ENCODE measurements around the gene SLC6A8. TPM values are rescaled to one million over a fixed set of nuclear protein-coding genes. Genes with fewer than 3 reads are reported as not detected.

The SLC6A8 gene
- total RNA-seq, 2 experiments from 2014 or later, result 0.42 to 0.71 TPM

DNA sequence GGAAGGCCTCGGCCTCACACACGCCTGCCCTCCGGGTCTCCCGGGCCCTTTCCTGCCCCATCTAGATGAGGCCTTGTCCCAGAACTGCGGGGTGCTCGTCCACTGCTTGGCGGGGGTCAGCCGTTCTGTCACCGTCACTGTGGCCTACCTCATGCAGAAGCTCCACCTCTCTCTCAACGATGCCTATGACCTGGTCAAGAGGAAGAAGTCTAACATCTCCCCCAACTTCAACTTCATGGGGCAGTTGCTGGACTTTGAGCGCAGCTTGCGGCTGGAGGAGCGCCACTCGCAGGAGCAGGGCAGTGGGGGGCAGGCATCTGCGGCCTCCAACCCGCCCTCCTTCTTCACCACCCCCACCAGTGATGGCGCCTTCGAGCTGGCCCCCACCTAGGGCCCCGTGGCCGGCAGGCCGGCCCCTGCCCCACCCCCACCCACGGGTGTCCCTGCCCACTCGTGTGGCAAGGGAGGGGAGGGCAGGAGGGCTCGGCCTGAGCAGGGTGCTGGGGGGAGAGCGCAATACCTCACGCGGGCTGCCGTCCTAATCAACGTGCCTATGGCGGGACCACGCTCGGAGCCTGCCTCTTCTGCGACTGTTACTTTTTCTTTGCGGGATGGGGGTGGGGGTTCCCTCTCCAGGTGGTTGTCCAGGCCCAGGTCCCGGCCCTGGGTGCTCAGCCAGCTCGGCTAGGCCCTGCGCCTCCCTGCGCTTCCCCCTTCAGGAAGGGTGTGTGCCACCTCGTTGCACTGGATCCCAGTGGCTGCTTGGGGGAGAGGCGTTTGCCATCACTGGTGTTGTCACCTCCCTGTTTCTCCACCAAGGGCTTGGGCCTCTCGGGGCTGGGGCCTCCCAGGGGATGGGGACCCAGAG, 37.6 kb upstream of the SLC6A8 start:
- Mint-ChIP-seq H3K4me3 (no peak overlapping the region), H3K4me1 (ENCODE audit: low read depth) (no peaks in the 10 kb centered on the region), H3K27me3 (peaks cover 16% of the 10 kb centered on the region), H3K36me3 (ENCODE audit: low read depth) (no peaks in the 10 kb centered on the region), H3K27ac (no peak overlapping the region), H3K9me3 (no peaks in the 10 kb centered on the region)
- ChIA-PET CTCF (interaction anchor here (1.0 to 1.2 kb wide), 4 partner anchors 19 to 110 kb away, joined by 3 to 7 read pairs (median 4); no protein-coding TSS in a partner anchor), POLR2A (no interaction called here)
- peaks cover 0 to 10% of the 10 kb centered on the region in 2 experiments for H3K9me3 ChIP-seq (ENCODE audit: control insufficient read depth in 1 of 2, insufficient read depth in 1 of 2, low read length in 2 of 2)
- H3K27me3 ChIP-seq (ENCODE audit: control insufficient read depth in 1 of 2, insufficient read depth in 2 of 2, low read length in 2 of 2), result peaks cover 22% of the 10 kb centered on the region in 2 experiments
- no peak overlapping the region for H3K4me3 ChIP-seq (ENCODE audit: low read length)
- DNase-seq (no peak), ATAC-seq (ENCODE audit: poor library complexity) (no peak)
- H3K4me1 ChIP-seq (ENCODE audit: insufficient read depth, low read length), result peaks cover 11% of the 10 kb centered on the region
- no peak for TF ChIP-seq CTCF (IDR thresholded peaks at IDR 0.05)
- H3K36me3 ChIP-seq (ENCODE audit: insufficient read depth, low read length), result no peaks in the 10 kb centered on the region
- intact Hi-C loops (cut with DNase I, micrococcal nuclease), result loop anchor here (1.0 to 5.0 kb wide), 3 partner anchors 38 to 95 kb away; no protein-coding TSS in a partner anchor
- H3K27ac ChIP-seq (ENCODE audit: low read depth in 1 of 2, low read length in 2 of 2), result no peak overlapping the region

DNA sequence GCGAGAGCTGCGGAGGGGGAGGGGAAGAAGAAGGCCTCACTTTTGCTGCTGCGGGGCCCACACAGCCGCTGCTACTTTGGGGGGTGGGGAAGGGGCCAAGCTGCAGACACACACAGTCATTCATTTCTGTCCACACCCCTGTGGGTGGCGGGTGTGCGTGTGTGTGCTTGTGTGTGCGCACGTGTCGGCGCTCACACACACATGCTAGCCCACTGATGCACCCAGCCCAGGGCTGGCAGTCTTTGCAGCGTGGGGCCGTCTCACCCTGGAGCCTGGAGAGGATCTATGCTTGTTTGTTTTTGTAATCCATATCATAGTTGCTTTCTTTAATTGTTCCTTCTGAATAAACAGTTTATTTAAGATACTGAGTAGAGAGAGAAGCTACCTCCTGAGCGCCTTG, 36.8 kb upstream of the SLC6A8 start:
- Histone ChIP-seq H3K36me3 (ENCODE audit: insufficient read depth, low read length) (no peaks in the 10 kb centered on the region), H3K9me3 (ENCODE audit: control insufficient read depth in 1 of 2, insufficient read depth in 1 of 2, low read length in 2 of 2) (peaks cover 0 to 10% of the 10 kb centered on the region in 2 experiments), H3K4me3 (ENCODE audit: low read length) (no peak overlapping the region), H3K4me1 (ENCODE audit: insufficient read depth, low read length) (peaks cover 11% of the 10 kb centered on the region), H3K27ac (ENCODE audit: low read depth in 1 of 2, low read length in 2 of 2) (no peak overlapping the region), H3K27me3 (ENCODE audit: control insufficient read depth in 1 of 2, insufficient read depth in 2 of 2, low read length in 2 of 2) (peaks cover 17 to 18% of the 10 kb centered on the region in 2 experiments)
- Mint-ChIP-seq H3K27ac (no peak overlapping the region), H3K36me3 (ENCODE audit: low read depth) (no peaks in the 10 kb centered on the region), H3K4me3 (no peak overlapping the region), H3K9me3 (no peaks in the 10 kb centered on the region), H3K27me3 (peaks cover 9% of the 10 kb centered on the region), H3K4me1 (ENCODE audit: low read depth) (no peaks in the 10 kb centered on the region)
- ChIA-PET POLR2A (no interaction called here), CTCF (no interaction called here)
- ATAC-seq (ENCODE audit: poor library complexity) (no peak), DNase-seq (no peak)
- no peak for TF ChIP-seq CTCF (IDR thresholded peaks at IDR 0.05)
- intact Hi-C loops (cut with DNase I, micrococcal nuclease), result no loop called here

- intact Hi-C loops (cut with DNase I, micrococcal nuclease), result no loop called here
- DNase-seq (no peak), ATAC-seq (ENCODE audit: poor library complexity) (peak; percentile 49)
- peaks cover 11 to 12% of the 10 kb centered on the region in 2 experiments for H3K27me3 ChIP-seq (ENCODE audit: control insufficient read depth in 1 of 2, insufficient read depth in 2 of 2, low read length in 2 of 2)
- Mint-ChIP-seq H3K9me3 (no peaks in the 10 kb centered on the region), H3K4me3 (no peak overlapping the region), H3K27ac (no peak overlapping the region), H3K27me3 (peaks cover 5% of the 10 kb centered on the region), H3K36me3 (ENCODE audit: low read depth) (no peaks in the 10 kb centered on the region), H3K4me1 (ENCODE audit: low read depth) (no peaks in the 10 kb centered on the region)
- H3K36me3 ChIP-seq (ENCODE audit: insufficient read depth, low read length), result no peaks in the 10 kb centered on the region
- peaks cover 0 to 9% of the 10 kb centered on the region in 2 experiments for H3K9me3 ChIP-seq (ENCODE audit: control insufficient read depth in 1 of 2, insufficient read depth in 1 of 2, low read length in 2 of 2)
- H3K27ac ChIP-seq (ENCODE audit: low read depth in 1 of 2, low read length in 2 of 2), result no peak overlapping the region
- ChIA-PET POLR2A (no interaction called here), CTCF (no interaction called here)
- H3K4me3 ChIP-seq (ENCODE audit: low read length), result no peak overlapping the region
- peaks cover 8% of the 10 kb centered on the region for H3K4me1 ChIP-seq (ENCODE audit: insufficient read depth, low read length)
- TF ChIP-seq CTCF (IDR thresholded peaks at IDR 0.05), result no peak
Measured at GRCh38 chrX:153651540-153652079, 36.1 kb upstream of the SLC6A8 start.
